GM18519 (cell line): ENCODE data around the gene ST6GALNAC4.
"Not testable (repeated sequence)": the region's sequence is repeated elsewhere in the genome, so short reads cannot be mapped to it uniquely, and the experiment has no call there.

Experiments used
- ATAC-seq: cut with Tn5 transposase; IDR thresholded peaks from one replicate; pipeline ENCODE4 v1.9.1; 2021; ENCODE audit warnings: mild to moderate bottlenecking, moderate library complexity; ENCODE audit not compliant: unreplicated experiment, low FRiP score

The ST6GALNAC4 gene

DNA sequence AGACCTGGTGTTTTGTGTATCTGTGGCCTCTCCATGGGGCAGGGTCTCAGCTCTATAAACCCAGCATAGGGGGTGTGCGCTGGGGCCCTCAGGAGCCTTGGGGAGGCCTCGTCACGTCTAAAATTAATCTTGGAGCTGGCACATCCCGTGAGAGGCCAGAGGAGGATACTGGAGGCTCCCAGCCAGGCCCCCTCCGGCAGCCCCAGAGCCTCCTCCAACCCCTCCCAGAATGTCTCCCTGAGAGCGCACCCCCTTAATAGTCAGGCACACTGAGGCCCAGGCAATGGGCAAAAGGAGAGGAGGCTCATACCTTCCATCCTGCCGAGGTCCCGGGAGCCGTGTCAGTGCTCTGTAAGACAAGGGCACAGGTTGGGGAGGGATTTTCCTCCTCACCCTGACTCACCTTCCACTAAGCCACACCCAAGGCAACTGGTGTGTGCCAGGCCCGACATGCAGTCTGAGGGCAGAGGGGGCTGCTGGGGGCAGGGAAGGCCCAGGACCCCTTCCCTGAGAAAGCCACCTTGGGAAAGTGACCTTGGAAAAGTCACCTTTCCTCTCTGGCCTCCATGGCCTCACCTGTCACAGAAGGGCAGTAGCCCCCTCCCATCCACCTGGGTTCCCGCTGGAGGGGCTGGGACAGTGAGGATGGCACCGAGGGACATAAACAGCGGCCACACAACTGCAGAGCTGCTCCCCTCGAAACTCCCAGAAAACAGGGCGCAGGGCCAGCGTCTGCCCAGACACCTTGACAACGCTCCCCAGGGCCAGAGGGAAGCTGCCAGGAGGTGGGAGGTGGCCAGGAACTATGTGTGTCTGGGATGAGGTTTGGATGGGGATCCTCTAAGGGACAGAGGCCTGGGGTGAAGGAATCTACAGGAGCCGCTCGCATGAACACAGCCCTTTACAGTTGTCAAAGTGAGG is 42.3 kb downstream of the ST6GALNAC4 start:
- ATAC-seq, result no peak

DNA sequence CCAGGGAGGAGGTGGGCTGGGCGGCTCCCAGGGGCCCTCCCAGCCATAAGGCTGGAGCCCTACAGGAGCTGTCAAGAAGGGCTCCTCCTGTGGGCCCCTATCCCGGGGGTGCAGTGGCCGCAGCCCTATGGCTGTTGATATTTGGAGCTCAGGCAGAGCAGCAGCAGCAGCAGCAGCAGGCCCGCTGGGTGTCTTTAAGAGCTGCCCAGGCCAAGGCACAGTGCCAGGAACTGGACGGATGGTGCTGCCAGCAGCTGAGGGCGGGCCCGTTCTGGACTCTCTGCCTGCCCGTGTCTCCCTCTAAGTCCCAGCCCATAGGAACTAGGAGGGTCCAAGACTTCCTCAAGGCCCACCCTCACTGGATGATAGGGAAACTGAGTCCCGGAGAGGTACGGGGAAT is 43.0 kb downstream of the ST6GALNAC4 start:
- ATAC-seq, result no peak

DNA sequence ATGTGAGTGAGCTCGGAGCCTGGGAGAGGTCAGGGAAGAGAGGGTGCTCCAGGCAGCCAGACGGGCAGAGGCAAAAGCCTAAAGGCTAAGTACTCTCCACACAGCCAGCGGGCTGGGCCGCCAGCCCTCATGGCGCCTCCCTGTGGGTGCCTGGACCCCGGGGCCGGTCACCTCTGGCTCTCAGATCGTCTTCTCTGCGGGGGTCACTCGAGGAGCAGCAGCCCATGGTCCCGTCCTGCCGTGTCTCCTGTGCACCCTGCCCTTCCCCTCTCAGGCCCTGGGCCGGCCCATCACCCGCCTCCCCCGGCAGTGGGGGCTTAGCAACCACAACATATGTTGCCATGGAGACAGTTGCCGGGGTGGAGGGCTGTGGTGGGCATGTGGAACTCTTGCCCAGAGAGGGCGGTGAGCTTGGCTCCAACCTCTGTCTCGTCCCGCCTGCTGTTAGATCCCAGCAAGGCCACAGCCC is 43.6 kb downstream of the ST6GALNAC4 start:
- no peak for ATAC-seq

DNA sequence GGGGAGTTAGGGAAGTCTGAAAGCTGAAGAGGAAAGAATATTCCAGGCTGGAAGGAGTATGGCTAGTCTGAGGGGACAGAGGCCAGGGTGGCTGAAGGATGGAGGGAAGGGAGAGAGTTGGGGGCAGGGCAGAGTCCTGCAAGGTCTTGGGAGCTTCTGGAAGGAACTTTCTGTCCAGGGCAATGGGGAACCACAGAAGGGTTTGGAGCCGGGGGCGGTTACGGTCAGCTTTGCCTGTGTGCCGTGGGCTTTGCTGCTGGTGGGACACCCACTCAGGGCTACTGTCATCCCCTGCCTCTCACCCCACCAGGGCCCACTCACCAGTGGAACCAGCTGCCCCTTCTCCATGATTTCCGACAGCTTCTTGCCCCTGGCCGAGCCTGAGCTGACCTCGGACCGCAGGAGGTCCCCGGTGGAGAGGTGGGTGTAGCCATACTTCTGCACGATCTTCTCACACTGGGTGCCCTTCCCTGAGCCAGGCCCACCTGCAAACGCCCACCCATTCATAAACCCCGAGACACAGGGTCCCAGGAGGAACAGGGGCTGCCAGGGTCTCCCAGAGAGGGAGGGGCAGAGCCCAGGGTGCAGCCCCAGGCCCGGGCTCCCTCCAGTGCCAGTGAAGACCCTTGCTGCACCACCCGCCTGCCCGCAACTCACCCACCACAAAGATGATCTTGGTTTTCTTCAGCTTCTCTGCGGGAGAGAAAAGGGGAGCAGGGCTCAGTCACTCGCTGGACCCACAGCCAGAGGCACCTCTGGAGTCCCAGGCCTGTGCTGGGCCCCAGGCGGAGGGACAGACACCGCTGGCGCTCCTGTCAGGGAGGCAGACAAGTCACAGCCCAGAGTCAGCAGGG is 44.2 kb downstream of the ST6GALNAC4 start:
- ATAC-seq, result no peak

DNA sequence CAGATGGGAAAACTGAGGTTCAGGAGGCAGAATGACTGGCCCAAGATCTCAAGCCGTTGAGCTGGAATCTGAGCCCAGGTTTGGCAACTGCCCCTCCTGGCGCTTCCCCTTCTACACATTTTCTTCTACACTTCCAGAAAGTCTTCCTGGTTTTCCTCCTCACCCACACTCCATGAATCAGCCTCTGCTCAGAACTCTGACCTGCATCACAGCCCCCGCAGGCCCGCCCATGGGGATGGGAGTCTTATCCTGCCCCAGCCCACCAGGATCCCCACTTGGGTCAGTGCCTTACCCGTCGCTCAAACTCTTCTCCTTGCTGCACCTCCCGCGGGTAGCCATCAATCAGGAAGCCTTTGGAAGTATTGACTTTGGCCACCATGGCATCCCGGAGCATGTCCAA is 45.3 kb downstream of the ST6GALNAC4 start:
- no peak for ATAC-seq

DNA sequence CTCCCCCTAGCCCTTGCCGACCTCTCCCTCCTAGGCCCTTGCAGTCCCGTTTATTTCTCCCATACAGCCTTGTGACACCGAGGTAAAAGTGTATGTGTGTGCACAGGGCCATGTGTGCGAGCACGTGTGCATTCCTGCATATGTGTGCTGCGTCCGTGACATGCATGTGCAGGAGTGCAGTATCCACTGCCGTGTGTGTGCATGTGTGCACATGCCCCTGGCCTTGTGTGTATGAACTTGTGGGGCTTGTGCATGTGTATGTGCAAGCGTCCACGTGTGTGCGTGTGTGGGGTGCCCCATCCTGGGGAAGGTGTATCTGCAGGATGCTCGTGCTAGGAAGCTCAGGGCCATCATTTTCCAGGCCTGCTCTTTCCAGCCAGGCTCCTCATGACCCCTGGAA is 46.0 kb downstream of the ST6GALNAC4 start:
- no peak for ATAC-seq

DNA sequence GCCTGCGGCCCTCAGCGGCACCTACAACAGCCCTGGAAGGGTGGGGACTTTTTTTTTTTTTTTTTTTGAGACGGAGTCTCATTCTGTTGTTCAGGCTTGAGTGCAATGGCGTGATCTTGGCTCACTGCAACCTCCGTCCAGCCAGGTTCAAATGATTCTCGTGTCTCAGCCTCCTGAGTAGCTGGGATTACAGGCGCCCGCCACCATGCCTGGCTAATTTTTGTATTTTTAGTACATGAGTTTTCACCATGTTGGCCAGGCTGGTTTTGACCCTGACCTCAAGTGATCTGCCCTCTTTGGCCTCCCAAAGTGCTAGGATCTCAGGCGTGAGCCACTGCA is 46.7 kb downstream of the ST6GALNAC4 start:
- ATAC-seq, result not testable (repeated sequence)

DNA sequence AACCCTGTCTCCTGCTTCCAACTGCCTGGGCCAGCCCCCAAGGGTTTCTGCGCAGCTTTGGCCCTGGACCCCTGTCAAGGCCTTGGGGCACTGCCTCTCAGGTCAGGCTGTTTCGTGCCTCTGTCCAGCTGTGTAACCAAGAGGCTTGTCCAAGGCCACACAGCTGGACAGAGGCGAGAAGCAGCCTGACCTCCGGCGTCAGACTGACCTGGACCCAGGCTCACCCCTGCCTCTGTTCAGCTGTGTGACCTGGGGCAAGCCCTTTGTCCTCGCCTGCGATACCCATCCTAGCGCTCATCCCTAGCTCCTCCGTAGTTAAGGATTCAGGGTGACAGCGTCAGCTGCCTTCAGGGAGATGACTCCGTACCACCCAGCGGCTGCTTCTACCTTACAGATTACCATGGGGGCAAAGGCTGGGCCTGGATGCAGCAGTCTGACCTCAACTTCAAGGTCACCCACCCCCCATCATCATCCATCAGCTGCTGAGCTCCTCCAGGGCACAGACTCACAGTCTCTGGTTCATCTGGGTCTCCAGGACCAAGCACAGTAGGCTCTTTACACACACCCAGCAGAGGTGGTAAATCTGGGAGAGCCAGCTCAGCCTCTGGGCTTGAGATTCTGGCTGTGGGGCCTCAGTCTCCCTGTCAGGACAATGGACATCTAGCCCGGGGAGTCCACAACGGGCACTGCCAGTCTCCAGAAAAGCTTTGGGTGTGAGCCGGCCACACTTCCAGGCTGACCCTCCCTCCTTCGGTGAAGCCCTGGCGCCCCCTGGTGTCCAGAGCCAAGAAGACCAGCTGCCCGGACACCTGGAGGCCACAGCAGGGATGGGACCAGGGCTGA is 47.3 kb downstream of the ST6GALNAC4 start:
- no peak for ATAC-seq

DNA sequence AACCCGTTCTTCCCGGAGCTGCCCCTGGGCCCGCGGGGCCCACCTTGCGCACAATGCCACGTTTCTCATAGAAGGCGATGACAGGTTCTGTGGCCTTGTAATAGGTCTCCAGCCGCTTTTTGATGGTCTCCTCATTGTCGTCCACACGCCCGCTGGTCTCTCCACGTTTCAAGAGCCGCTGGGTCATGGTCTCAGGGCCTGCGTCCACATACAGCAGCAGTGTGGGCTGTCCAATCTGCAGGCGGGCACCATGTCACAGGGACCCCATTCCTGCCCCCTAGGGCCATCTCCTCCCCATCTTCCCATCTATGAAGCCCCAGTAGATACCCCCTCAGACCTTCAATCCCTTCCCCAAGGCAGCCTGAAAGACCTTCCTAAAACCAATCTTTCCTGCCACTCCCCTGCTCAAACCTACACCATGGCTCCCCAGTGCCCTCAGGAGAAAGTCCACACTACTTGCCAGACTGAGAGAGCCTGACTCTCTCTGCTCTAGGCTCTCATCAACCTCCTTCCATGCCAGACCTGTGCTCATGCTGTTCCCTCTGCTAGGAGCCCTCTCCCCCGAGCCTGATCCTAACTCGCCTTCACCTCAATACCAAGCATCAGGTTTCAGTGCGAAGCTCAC is 48.5 kb downstream of the ST6GALNAC4 start:
- no peak for ATAC-seq

DNA sequence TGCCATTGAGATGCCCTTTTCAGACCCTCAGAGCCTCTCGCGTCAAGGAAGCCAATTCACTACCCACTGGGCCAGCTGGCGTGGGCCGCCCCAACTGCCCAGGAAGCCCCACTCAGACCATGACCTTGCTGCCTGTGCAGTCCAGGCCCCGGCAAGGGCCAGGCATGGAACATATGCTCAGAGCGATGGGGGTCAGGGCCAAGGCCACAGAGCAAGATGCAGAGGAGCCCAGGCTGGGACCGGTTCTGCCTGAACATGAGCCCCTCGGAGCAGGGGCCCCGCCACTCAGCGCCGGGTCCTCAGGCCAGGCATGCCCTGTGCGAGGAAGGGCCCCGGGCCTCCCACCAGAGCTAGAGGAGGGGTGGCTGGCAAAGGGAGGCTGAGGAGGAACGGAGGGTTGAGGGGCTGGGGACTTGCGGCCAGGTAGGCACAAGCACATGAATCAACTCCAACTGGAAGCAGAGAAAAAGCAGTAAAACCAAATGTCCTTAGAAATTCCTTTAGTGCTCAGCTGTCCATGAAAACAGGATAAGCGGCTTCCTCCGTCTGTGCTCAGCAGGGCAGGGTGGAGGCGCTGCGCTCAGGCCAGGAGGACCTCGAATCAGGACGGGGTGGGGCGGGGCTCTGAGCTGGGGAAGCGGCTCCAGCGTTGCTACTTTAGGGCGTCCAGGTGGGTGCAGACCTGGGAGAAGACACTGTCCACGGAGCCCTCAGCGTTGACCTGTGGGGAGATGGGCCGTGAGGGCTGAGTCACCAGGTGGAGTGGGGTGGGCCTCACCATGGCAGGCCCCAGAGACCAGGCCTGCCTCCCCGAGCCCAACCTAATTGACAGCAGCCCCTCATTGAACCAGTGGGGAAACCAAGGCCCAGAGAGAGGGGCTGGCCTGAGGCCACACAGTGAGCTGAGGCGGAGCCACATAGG is 49.2 kb downstream of the ST6GALNAC4 start:
- ATAC-seq, result no peak

DNA sequence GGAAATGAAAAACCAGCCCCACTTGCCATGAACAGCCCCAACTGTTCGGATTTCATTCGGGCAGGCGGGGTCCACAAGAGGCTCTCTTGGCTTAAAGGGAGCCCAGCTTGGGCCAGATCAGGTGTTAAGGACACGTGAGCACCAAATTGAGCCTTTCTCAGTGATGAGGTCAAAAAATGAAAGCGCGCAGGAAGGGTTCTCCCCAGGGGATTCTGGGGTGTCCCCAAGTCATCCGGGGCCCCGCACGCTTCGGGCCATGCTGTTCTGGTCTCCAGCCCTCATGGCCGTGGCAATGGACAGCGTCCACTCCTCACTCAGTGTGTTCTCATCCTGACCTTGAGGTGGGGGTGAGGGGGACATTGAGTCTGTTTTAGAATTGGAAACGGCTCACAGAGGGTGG is 50.3 kb downstream of the ST6GALNAC4 start:
- ATAC-seq, result no peak

DNA sequence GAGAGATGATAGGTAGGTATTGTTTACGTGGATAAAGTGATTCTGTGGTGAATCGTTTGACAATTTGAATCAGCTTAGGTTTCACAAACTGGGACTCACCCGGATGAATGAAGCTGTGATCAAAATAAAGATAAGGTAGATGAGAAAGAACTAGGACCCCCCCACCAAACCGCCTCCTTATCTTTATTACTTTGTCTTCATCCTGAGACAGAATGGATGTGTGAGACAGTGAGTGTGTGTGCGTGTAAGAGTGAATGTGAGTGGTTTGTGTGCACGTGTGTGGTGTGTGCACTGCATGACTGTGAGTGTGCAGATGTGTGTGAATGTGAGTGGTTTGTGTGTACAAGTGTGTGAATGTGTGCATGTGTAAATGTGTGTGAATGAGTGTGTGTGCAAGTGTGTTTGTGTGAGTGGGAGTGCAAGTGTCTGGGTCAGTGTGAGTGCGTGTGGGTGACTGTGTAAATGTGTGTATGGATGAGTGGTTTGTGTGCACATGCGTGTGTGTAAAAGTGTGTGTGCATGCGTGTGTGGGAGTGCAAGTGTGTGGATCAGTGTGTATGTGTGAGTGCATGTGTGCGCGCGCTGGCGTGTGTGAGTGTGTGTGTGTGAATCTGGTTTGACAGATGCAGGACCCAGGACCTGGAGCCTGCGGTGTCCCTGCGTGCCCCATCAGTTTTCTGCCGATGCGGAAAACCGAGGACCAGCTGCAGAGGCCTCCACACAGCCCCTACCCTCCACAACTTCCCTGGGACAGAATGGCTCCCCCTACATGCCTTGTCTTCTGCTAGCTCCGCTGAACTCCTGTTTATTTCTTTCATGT is 51.0 kb downstream of the ST6GALNAC4 start:
- ATAC-seq, result no peak

DNA sequence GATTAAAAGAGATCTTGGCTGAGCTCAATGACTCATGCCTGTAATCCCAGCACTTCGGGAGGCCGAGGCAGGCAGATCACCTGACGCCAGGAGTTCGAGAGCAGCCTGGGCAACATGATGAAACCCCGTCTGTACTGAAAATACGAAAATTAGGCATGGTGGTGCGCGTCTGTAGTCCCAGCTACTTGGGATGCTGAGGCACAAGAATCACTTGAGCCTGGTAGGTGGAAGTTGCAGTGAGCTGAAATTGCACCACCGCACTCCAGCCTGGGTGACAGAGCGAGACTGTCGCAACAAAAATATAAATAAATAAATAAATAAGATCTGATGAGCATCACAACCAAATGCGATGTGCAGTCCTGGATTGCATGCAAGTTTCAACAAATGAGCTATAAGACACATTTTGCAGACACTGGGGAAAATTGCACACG is 53.6 kb downstream of the ST6GALNAC4 start:
- ATAC-seq, result no peak

DNA sequence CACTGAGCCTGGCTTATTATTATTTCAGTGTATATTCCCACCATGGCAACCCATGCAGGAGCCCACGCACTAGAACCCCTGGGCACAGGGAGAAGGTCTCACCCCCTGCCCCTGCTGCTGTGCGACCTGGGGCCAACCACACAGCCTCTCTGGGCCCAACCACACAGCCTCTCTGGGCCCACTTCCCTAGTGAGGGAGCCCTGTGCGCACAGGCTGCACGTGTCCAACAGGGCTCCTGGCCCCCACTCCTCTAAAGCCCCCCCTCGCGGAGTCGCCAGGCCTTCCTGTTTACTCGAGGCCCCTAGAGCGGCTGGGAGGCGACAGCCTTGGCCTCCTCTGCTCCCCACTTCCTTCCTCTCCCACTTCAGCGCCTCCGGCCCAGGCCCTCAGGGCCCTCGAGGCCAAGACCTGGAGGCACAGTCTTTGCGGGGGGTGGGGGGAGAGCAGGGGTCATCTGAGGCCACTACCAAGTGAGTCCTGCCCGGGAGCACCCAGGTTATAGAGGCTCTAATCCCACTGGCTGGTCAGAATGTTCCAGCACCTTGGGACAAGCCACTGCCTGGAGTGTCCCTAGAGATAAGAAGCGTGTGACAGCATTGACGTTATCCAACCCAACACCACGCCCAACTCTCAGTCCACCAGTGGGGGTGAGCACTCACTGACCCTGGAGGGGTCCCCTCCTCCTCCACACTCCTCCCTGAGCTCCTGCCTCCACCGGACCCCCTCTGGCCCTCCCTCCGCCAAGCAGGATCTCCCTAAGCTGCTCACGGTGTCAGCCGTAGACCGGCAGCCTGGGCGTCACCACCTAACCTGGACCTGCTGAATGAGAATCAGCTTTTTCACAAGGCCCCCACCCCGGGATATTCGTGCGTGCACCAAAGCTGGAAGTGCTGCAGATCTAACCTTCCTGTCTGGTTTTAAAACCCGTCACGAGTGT is 54.5 kb downstream of the ST6GALNAC4 start:
- ATAC-seq, result no peak

DNA sequence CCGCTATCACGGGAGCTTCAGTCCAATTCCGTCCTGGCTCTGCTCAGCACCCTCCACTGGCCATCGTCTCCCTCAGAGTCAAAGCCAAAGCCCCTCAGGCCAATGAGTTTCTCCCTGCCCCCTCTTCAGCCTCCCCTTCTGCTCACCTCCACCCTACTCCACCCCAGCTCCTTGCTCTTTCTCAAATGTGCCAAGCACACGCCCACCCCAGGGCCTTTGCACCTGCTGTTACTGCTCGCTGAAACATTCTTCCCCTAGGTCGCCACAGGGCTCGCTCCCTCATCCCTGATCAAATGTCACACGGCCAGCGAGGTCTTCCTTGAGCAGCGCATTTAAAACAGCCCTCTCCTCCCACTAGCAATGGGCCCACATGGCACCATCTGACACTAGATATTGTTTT is 56.1 kb downstream of the ST6GALNAC4 start:
- no peak for ATAC-seq

DNA sequence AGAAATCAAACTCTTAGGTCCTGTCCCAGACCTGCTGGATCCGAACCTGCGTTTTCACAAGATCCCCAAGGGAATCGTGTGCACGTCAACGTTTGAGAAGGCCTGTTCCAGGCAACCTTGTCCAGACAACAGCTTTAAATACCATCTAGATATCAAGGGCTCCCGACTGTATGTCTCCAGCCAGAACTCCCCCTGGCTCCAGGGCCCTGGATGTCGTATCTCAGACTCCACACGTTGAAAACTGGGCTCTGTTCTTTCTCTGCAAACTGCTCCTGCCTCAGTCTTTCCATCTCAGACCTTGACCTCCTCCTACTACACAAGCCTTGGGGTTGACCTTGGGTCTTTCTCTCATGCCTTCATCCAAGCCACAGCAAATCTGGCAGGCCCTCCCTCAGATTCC is 56.6 kb downstream of the ST6GALNAC4 start:
- ATAC-seq, result no peak

DNA sequence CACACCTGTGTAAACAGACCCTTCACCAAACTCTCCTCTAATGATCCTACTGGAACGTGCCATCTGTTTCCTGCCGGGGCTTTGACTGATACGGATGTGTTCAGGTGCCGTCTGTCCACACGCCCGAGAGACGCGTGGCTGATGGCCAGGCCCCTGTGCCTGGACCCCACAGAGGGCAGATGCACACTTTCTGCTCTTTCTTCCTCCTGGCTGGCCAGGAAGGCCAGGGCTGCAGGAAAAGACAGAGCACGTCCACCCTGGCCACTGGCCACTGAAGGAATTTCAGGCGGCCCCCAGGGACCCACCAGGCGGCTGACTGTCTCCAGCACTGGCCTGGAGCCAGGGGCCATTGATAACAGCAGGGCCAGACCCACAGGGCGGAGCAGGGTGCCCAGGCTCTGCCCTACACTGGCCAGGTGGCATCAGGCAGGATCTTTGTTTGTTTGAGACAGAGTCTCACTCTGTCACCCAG is 58.8 kb downstream of the ST6GALNAC4 start:
- no peak for ATAC-seq
